HG03108 (cell line): ENCODE measurements around the gene TRIM34.
"Not testable (repeated sequence)": the region's sequence is repeated elsewhere in the genome, so short reads cannot be mapped to it uniquely, and the experiment has no call there.

Source experiments
- ATAC-seq: cut with Tn5 transposase; IDR thresholded peaks from one replicate; pipeline ENCODE4 v1.9.1; 2021; ENCODE audit warnings: moderate library complexity; ENCODE audit not compliant: unreplicated experiment

The TRIM34 gene

GRCh38 chr11:5620651-5621521, 3.9 kb upstream of the TRIM34 start:
- no peak for ATAC-seq

- ATAC-seq: no peak
These were observed 3.2 kb upstream of the TRIM34 start for GRCh38 chr11:5621580-5621979.

GRCh38 chr11:5622802-5623201, 2.0 kb upstream of the TRIM34 start:
- no peak for ATAC-seq

- no peak for ATAC-seq
These were observed 480 bp downstream of the TRIM34 start for GRCh38 chr11:5625281-5625680.

GRCh38 chr11:5626196-5626595, 1.4 kb downstream of the TRIM34 start:
- no peak for ATAC-seq

- no peak for ATAC-seq
These were observed 6.6 kb downstream of the TRIM34 start for GRCh38 chr11:5631417-5631816.

- peak; percentile 94 for ATAC-seq
These were observed 7.3 kb downstream of the TRIM34 start for GRCh38 chr11:5631969-5632635.

- ATAC-seq: no peak
These were observed 15.2 kb downstream of the TRIM34 start for GRCh38 chr11:5639953-5640352.

GRCh38 chr11:5643585-5643984, 18.8 kb downstream of the TRIM34 start:
- no peak for ATAC-seq

GRCh38 chr11:5646139-5646538, 21.3 kb downstream of the TRIM34 start:
- no peak for ATAC-seq

- ATAC-seq: no peak
These were observed 30.7 kb downstream of the TRIM34 start for GRCh38 chr11:5655474-5655873.

- ATAC-seq: not testable (repeated sequence)
These were observed 32.2 kb downstream of the TRIM34 start for GRCh38 chr11:5656956-5657355.

- no peak for ATAC-seq
These were observed 33.5 kb downstream of the TRIM34 start for GRCh38 chr11:5658318-5658717.

GRCh38 chr11:5663511-5663910, 38.7 kb downstream of the TRIM34 start:
- ATAC-seq: no peak

- no peak for ATAC-seq
These were observed 40.3 kb downstream of the TRIM34 start for GRCh38 chr11:5665051-5665570.

GRCh38 chr11:5665746-5666401, 41.1 kb downstream of the TRIM34 start:
- no peak for ATAC-seq

- no peak for ATAC-seq
These were observed 41.6 kb downstream of the TRIM34 start for GRCh38 chr11:5666402-5666793.

GRCh38 chr11:5671831-5672230, 47.0 kb downstream of the TRIM34 start:
- ATAC-seq: no peak

- no peak for ATAC-seq
These were observed 49.6 kb downstream of the TRIM34 start for GRCh38 chr11:5674391-5674790.

GRCh38 chr11:5679811-5680210, 55.0 kb downstream of the TRIM34 start:
- ATAC-seq: no peak

GRCh38 chr11:5682890-5683441, 58.2 kb downstream of the TRIM34 start:
- ATAC-seq: not testable (repeated sequence)
